MM.1S (cell line): ENCODE measurements around the gene ADGRV1.

Source experiments
- DNase-seq: peaks from one replicate; pipeline ENCODE4 v3.0.0-alpha.2; 2015
- H2AFZ ChIP-seq: fragments of 300-600 bp; sonication (generic); 2 replicates; pipeline ENCODE4 v1.6.0; 2016; ENCODE audit warnings: antibody characterized with exemption, low read length
- H3F3A ChIP-seq: fragments of 300-600 bp; sonication (generic); 2 replicates; pipeline ENCODE4 v1.6.1; 2016; ENCODE audit warnings: mild to moderate bottlenecking, antibody characterized with exemption, low read length, moderate library complexity, mixed read lengths; ENCODE audit not compliant: insufficient read depth
- H3K27ac ChIP-seq: fragments of 300-600 bp; sonication (generic); 2 replicates; pipeline ENCODE4 v1.5.1; 2016; ENCODE audit warnings: mild to moderate bottlenecking, low read length
- H3K27me3 ChIP-seq: fragments of 300-600 bp; sonication (generic); replicated peaks from 2 replicates; pipeline ENCODE4 v1.6.0; 2016; ENCODE audit warnings: low read length; ENCODE audit not compliant: insufficient read depth
- H3K36me3 ChIP-seq: fragments of 300-600 bp; sonication (generic); replicated peaks from 2 replicates; pipeline ENCODE4 v1.6.1; 2016; ENCODE audit warnings: mild to moderate bottlenecking, low read length, mixed read lengths; ENCODE audit not compliant: insufficient read depth
- H3K4me1 ChIP-seq: fragments of 300-600 bp; sonication (generic); 2 replicates; pipeline ENCODE4 v1.6.1; 2016; ENCODE audit warnings: low read length, mixed read lengths
- H3K4me2 ChIP-seq: fragments of 300-600 bp; sonication (generic); 2 replicates; pipeline ENCODE4 v1.6.0; 2016; ENCODE audit warnings: low read depth, low read length
- H3K4me3 ChIP-seq: fragments of 300-600 bp; sonication (generic); 2 replicates; pipeline ENCODE4 v1.5.1; 2016; ENCODE audit warnings: low read length, mixed read lengths
- H3K79me2 ChIP-seq: fragments of 300-600 bp; sonication (generic); 2 replicates; pipeline ENCODE4 v1.6.1; 2016; ENCODE audit warnings: mixed run types, low read length, mixed read lengths
- H3K9ac ChIP-seq: fragments of 300-600 bp; sonication (generic); 2 replicates; pipeline ENCODE4 v1.6.1; 2016; ENCODE audit warnings: low read length, mixed read lengths
- H3K9me2 ChIP-seq: fragments of 300-600 bp; sonication (generic); replicated peaks from 2 replicates; pipeline ENCODE4 v1.6.1; 2016; ENCODE audit warnings: mild to moderate bottlenecking, low read length, mixed read lengths; ENCODE audit not compliant: insufficient read depth
- H3K9me3 ChIP-seq: fragments of 300-600 bp; sonication (generic); replicated peaks from 2 replicates; pipeline ENCODE4 v1.6.1; 2016; ENCODE audit warnings: mild to moderate bottlenecking, low read length, mixed read lengths; ENCODE audit not compliant: insufficient read depth
- H4K20me1 ChIP-seq: fragments of 300-600 bp; sonication (generic); 2 replicates; pipeline ENCODE4 v1.6.1; 2016; ENCODE audit warnings: mild to moderate bottlenecking, low read length, moderate library complexity, mixed read lengths; ENCODE audit not compliant: insufficient read depth
- EZH2 ChIP-seq: fragments of 300-600 bp; sonication (generic); optimal IDR thresholded peaks from 2 replicates; pipeline ENCODE3; 2017; ENCODE audit warnings: low read depth, mild to moderate bottlenecking, antibody characterized with exemption, low read length, mixed read lengths
- EZH2phosphoT487 ChIP-seq: fragments of 300-600 bp; sonication (generic); IDR thresholded peaks from 2 replicates; pipeline ENCODE4 v1.6.1; 2018; ENCODE audit warnings: antibody characterized with exemption, low read length
- TF ChIP-seq, protein P1 (sequence below): fragments of 300-600 bp; sonication (generic); IDR thresholded peaks from 2 replicates; pipeline ENCODE4 v1.5.1; 2016; ENCODE audit warnings: antibody characterized with exemption, low read length, mixed read lengths

The ADGRV1 gene

GRCh38 chr5:90612919-90613318 lies 54.3 kb downstream of the ADGRV1 start:
- Histone ChIP-seq H3K4me1 (peaks cover 13% of the 10 kb centered on the region), H3K27ac (no peak overlapping the region), H3K4me3 (peak overlapping the region; percentile 35), H3F3A (0 out of 2 replicates have a peak, but pooled peaks cover 5% of the 10 kb centered on the region), H3K9me2 (no peaks in the 10 kb centered on the region), H3K9me3 (no peaks in the 10 kb centered on the region), H3K4me2 (peak overlapping the region; percentile 28), H2AFZ (peak overlapping the region; percentile 50; the same call in 1 of the 2 replicates), H3K79me2 (no peaks in the 10 kb centered on the region), H3K9ac (no peak overlapping the region), H3K27me3 (no peaks in the 10 kb centered on the region), H3K36me3 (no peaks in the 10 kb centered on the region), H4K20me1 (no peaks in the 10 kb centered on the region)
- no peak for TF ChIP-seq EZH2
- no peak for TF ChIP-seq EZH2phosphoT487
- TF ChIP-seq, protein P1, sequence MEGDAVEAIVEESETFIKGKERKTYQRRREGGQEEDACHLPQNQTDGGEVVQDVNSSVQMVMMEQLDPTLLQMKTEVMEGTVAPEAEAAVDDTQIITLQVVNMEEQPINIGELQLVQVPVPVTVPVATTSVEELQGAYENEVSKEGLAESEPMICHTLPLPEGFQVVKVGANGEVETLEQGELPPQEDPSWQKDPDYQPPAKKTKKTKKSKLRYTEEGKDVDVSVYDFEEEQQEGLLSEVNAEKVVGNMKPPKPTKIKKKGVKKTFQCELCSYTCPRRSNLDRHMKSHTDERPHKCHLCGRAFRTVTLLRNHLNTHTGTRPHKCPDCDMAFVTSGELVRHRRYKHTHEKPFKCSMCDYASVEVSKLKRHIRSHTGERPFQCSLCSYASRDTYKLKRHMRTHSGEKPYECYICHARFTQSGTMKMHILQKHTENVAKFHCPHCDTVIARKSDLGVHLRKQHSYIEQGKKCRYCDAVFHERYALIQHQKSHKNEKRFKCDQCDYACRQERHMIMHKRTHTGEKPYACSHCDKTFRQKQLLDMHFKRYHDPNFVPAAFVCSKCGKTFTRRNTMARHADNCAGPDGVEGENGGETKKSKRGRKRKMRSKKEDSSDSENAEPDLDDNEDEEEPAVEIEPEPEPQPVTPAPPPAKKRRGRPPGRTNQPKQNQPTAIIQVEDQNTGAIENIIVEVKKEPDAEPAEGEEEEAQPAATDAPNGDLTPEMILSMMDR = no peak
- DNase-seq = peak; percentile 64

DNA sequence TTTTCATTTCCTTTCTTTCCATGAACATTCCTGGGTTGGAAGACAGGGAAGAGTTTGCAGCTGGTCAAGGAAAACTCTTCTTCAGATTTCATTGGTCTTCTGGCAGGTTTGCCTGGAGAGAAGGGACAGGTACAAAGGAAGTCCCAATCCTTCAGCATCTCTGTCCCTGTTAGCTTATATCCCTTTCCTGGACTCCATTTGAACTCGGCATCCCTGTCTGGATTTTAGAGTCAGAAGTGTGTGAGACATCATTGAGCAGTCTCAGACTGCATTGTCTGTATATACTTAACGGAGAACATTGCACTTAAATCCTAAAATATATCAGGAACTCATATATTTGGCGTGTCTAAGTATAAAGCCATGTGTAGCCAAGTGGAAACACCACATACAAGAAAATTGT lies 54.9 kb downstream of the ADGRV1 start:
- DNase-seq = no peak
- Histone ChIP-seq H3K4me1 (peaks cover 13% of the 10 kb centered on the region), H3K79me2 (no peaks in the 10 kb centered on the region), H3K4me2 (peak overlapping the region; percentile 28), H2AFZ (peak overlapping the region; percentile 50; the same call in 1 of the 2 replicates), H3K36me3 (no peaks in the 10 kb centered on the region), H3K9ac (no peak overlapping the region), H3K9me3 (no peaks in the 10 kb centered on the region), H3K4me3 (peak overlapping the region; percentile 35), H3K9me2 (no peaks in the 10 kb centered on the region), H3K27ac (no peak overlapping the region), H3F3A (0 out of 2 replicates have a peak, but pooled peaks cover 5% of the 10 kb centered on the region), H4K20me1 (no peaks in the 10 kb centered on the region), H3K27me3 (no peaks in the 10 kb centered on the region)
- TF ChIP-seq, protein P1 = no peak
- TF ChIP-seq EZH2phosphoT487 = no peak
- no peak for TF ChIP-seq EZH2

- Histone ChIP-seq H3K36me3 (no peaks in the 10 kb centered on the region), H2AFZ (no peak overlapping the region), H3K9me3 (no peaks in the 10 kb centered on the region), H3K27me3 (no peaks in the 10 kb centered on the region), H3F3A (0 out of 2 replicates have a peak, but pooled peaks cover 5% of the 10 kb centered on the region), H3K4me3 (no peak overlapping the region), H3K79me2 (no peaks in the 10 kb centered on the region), H4K20me1 (no peaks in the 10 kb centered on the region), H3K9me2 (no peaks in the 10 kb centered on the region), H3K27ac (no peak overlapping the region), H3K4me2 (no peak overlapping the region), H3K9ac (no peak overlapping the region), H3K4me1 (peaks cover 13% of the 10 kb centered on the region)
- TF ChIP-seq, protein P1 = no peak
- no peak for DNase-seq
Measured at GRCh38 chr5:90613918-90614504, 55.4 kb downstream of the ADGRV1 start.
